OCI-LY7 (cell line): Measurements from ENCODE around the gene TAS2R38. TPM values are rescaled to one million over a fixed set of nuclear protein-coding genes. Genes with fewer than 3 reads are reported as not detected.

Source experiments
- BruUV-seq: library from RNA; stranded (reverse); fragments of 400-500 nt; replicated peaks from 2 replicates; lab custom pipeline; 2021; lab: Mats Ljungman, UMichigan
- CTCF ChIA-PET: fragments of 300-600 bp; sonication (Branson Sonifier 250); formaldehyde crosslinking; loops from one replicate; lab custom pipeline; 2022; ENCODE audit warnings: antibody characterized with exemption; ENCODE audit not compliant: unreplicated experiment; lab: Charles Lee
- POLR2A ChIA-PET: fragments of 300-600 bp; sonication (Branson Sonifier 250); formaldehyde crosslinking; loops from one replicate; lab custom pipeline; 2022; ENCODE audit warnings: antibody characterized with exemption; lab: Charles Lee
- DNase-seq: peaks from one replicate; pipeline ENCODE4 v3.0.0-alpha.2; 2015; ENCODE audit warnings: low spot score
- H2AFZ ChIP-seq: fragments of 200-600 bp; sonication (generic), shearing (Covaris generic); 2 replicates; pipeline ENCODE4 v1.6.1; 2014; ENCODE audit warnings: mild to moderate bottlenecking, antibody characterized with exemption, low read length, moderate library complexity
- H3K27ac ChIP-seq: fragments of 200-600 bp; sonication (generic); 2 replicates; pipeline ENCODE4 v1.5.1; 2014; ENCODE audit warnings: mixed run types, low read depth, mild to moderate bottlenecking, moderate library complexity, low read length, inconsistent platforms; ENCODE audit not compliant: poor library complexity, severe bottlenecking
- H3K36me3 ChIP-seq: fragments of 200-600 bp; sonication (generic); 2 replicates; pipeline ENCODE4 v1.6.1; 2014; ENCODE audit warnings: mild to moderate bottlenecking, antibody characterized with exemption, low read length, moderate library complexity, mixed read lengths; ENCODE audit not compliant: insufficient read depth
- H3K4me1 ChIP-seq: fragments of 200-600 bp; sonication (generic); 2 replicates; pipeline ENCODE4 v1.5.1; 2014; ENCODE audit warnings: mild to moderate bottlenecking, low read length; ENCODE audit not compliant: insufficient read depth, poor library complexity, severe bottlenecking
- H3K4me2 ChIP-seq: fragments of 200-600 bp; sonication (generic); 2 replicates; pipeline ENCODE4 v1.6.1; 2014; ENCODE audit warnings: mild to moderate bottlenecking, low read length
- H3K4me3 ChIP-seq: fragments of 200-600 bp; sonication (generic); 2 replicates; pipeline ENCODE4 v1.5.1; 2014; ENCODE audit warnings: mild to moderate bottlenecking, low read depth, low read length; ENCODE audit not compliant: poor library complexity, severe bottlenecking
- H3K79me2 ChIP-seq: fragments of 200-600 bp; sonication (generic); 2 replicates; pipeline ENCODE4 v1.6.1; 2016; ENCODE audit warnings: low read depth, mild to moderate bottlenecking, low read length, moderate library complexity, mixed read lengths; ENCODE audit not compliant: insufficient read depth
- H3K9me2 ChIP-seq: fragments of 200-600 bp; sonication (generic); 2 replicates; pipeline ENCODE4 v1.6.1; 2016; ENCODE audit warnings: mild to moderate bottlenecking, low read length, mixed read lengths; ENCODE audit not compliant: insufficient read depth
- H3K9me3 ChIP-seq: fragments of 200-600 bp; sonication (generic); 2 replicates; pipeline ENCODE4 v1.6.1; 2014; ENCODE audit warnings: mild to moderate bottlenecking, mixed run types, low read length, mixed read lengths
- H4K20me1 ChIP-seq: fragments of 200-600 bp; sonication (generic); 2 replicates; pipeline ENCODE4 v1.6.1; 2014; ENCODE audit warnings: mild to moderate bottlenecking, antibody characterized with exemption, low read length, moderate library complexity, mixed read lengths; ENCODE audit not compliant: insufficient read depth
- EZH2phosphoT487 ChIP-seq: fragments of 200-600 bp; sonication (generic); IDR thresholded peaks from 2 replicates; pipeline ENCODE4 v1.6.1; 2018; ENCODE audit warnings: low read depth, borderline replicate concordance, mild to moderate bottlenecking, mixed run types, antibody characterized with exemption, low read length, moderate library complexity, mixed read lengths
- intact Hi-C: fragments of 100-400 bp; cut with micrococcal nuclease; formaldehyde crosslinking; loops from one replicate; pipeline ENCODE4 v1.10.0; 2022; ENCODE audit not compliant: unreplicated experiment
- total RNA-seq, 2 experiments: library from RNA; depleted of rRNA in 1 of 2; stranded (reverse); fragments of >200 nt in 1 of 2; shearing (Covaris generic) in 1 of 2; gene quantifications; 2 replicates each; pipeline ENCODE4 v1.2.3, GENCODE V29; 2014 to 2022
- TF ChIP-seq, protein P1 (sequence below): fragments of 200-600 bp; sonication (generic); conservative IDR thresholded peaks from 2 replicates; pipeline ENCODE4 v1.5.1; 2014; ENCODE audit warnings: mild to moderate bottlenecking, antibody characterized with exemption, low read length, moderate library complexity, mixed read lengths

Gene TAS2R38
- total RNA-seq, 2 experiments from 2014 or later, result not detected

DNA sequence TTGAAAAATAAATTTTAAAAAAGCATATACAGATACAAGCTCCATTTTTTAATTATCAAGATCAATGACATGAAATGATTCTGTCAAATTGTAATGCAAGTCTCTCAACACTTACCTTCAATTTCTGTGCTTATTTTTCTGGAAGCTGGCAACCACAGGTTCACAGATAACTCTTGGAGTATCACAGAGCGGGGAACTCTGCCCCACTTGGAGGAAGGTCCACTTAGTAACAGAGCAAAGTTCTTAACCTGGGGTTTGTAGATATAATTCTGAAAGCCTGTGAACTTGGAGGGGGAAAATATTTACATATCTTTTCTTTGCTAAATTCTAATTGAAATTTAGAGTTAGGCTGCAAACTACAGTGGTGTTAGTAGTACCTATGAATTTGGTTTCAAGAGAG lies 19.8 kb upstream of the TAS2R38 start:
- Histone ChIP-seq H3K4me3 (no peak overlapping the region), H3K27ac (no peak overlapping the region), H3K4me2 (no peak overlapping the region), H3K9me3 (no peaks in the 10 kb centered on the region), H3K4me1 (no peaks in the 10 kb centered on the region), H2AFZ (no peak overlapping the region), H3K79me2 (no peaks in the 10 kb centered on the region), H3K36me3 (no peaks in the 10 kb centered on the region), H4K20me1 (no peaks in the 10 kb centered on the region), H3K9me2 (no peaks in the 10 kb centered on the region)
- ChIA-PET CTCF (no interaction called here), POLR2A (no interaction called here)
- no TSS peak for BruUV-seq
- DNase-seq, result no peak
- TF ChIP-seq, protein P1, sequence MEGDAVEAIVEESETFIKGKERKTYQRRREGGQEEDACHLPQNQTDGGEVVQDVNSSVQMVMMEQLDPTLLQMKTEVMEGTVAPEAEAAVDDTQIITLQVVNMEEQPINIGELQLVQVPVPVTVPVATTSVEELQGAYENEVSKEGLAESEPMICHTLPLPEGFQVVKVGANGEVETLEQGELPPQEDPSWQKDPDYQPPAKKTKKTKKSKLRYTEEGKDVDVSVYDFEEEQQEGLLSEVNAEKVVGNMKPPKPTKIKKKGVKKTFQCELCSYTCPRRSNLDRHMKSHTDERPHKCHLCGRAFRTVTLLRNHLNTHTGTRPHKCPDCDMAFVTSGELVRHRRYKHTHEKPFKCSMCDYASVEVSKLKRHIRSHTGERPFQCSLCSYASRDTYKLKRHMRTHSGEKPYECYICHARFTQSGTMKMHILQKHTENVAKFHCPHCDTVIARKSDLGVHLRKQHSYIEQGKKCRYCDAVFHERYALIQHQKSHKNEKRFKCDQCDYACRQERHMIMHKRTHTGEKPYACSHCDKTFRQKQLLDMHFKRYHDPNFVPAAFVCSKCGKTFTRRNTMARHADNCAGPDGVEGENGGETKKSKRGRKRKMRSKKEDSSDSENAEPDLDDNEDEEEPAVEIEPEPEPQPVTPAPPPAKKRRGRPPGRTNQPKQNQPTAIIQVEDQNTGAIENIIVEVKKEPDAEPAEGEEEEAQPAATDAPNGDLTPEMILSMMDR, result no peak
- TF ChIP-seq EZH2phosphoT487, result no peak
- intact Hi-C loops, result no loop called here

DNA sequence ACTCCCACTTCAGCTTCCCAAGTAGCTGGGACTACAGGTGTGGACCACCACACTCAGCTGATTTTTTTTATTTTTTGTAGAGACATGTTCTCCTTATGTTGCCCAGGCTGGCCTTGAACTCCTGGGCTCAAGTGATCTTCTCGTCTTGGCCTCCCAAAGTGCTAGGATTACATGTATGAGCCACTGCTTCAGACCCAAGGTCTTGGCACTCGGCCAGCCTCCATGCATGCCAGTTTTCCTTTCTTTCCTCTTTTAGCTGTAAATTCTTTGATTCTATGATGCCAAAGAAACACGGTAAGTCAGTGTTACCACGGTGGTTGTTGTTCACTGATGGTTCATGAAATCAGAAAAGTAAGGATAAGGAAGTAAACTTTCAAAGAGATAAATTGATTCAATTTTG lies 19.1 kb upstream of the TAS2R38 start:
- Histone ChIP-seq H3K36me3 (no peaks in the 10 kb centered on the region), H3K79me2 (no peaks in the 10 kb centered on the region), H2AFZ (no peak overlapping the region), H3K4me1 (no peaks in the 10 kb centered on the region), H3K4me3 (no peak overlapping the region), H4K20me1 (no peaks in the 10 kb centered on the region), H3K4me2 (no peak overlapping the region), H3K9me2 (no peaks in the 10 kb centered on the region), H3K9me3 (no peaks in the 10 kb centered on the region), H3K27ac (no peak overlapping the region)
- ChIA-PET POLR2A (no interaction called here), CTCF (no interaction called here)
- no TSS peak for BruUV-seq
- no peak for DNase-seq
- intact Hi-C loops, result no loop called here
- TF ChIP-seq, protein P1, result no peak
- TF ChIP-seq EZH2phosphoT487, result no peak

DNA sequence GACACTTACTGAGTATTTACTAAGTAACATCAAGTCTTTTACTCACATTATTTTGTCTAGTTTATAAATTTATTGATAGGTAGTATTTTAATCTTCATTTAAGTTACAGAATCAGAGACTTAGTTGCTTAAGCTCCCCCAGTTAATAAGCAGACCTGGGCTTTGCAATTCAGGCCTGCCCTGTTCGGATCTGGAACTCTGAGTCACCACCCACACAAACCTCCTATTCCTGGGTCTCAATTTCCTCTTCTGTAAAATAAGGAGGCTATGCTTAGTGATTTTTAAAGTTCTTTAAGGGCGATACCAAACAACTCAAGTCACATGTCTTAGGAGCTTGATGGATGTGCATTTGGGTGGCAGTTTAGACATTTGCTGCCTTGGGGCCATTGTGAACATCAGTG lies 18.6 kb upstream of the TAS2R38 start:
- no peak overlapping the region for H2AFZ ChIP-seq
- TF ChIP-seq, protein P1, result no peak
- no peak for TF ChIP-seq EZH2phosphoT487
- H3K4me2 ChIP-seq, result no peak overlapping the region
- no peaks in the 10 kb centered on the region for H3K9me3 ChIP-seq
- no peaks in the 10 kb centered on the region for H3K79me2 ChIP-seq
- H3K27ac ChIP-seq, result no peak overlapping the region
- POLR2A ChIA-PET, result interaction anchor here (1.0 kb wide), 1 partner anchor 114 kb away, joined by 5 read pairs; no protein-coding TSS in a partner anchor
- no TSS peak for BruUV-seq
- no peaks in the 10 kb centered on the region for H3K36me3 ChIP-seq
- no peak for DNase-seq
- H3K9me2 ChIP-seq, result no peaks in the 10 kb centered on the region
- intact Hi-C loops, result no loop called here
- CTCF ChIA-PET, result no interaction called here
- H4K20me1 ChIP-seq, result no peaks in the 10 kb centered on the region
- H3K4me3 ChIP-seq, result no peak overlapping the region
- no peaks in the 10 kb centered on the region for H3K4me1 ChIP-seq
